H9 (cell line): ENCODE measurements around the gene MYL10. TPM values are rescaled to one million over a fixed set of nuclear protein-coding genes. Genes with fewer than 3 reads are reported as not detected.

ENCODE experiments used
- DNase-seq: peaks from one replicate; pipeline ENCODE4 v3.0.0-alpha.2; 2017
- H2AFZ ChIP-seq: one replicate; pipeline ENCODE4 v1.6.1; 2013; ENCODE audit warnings: mild to moderate bottlenecking, low read length, control low read depth, moderate library complexity
- H2AK5ac ChIP-seq: 2 replicates; pipeline ENCODE4 v1.6.1; 2013; ENCODE audit warnings: low read length, control low read depth, mixed read lengths; ENCODE audit not compliant: insufficient read length
- H2BK120ac ChIP-seq: one replicate; pipeline ENCODE4 v1.6.1; 2013; ENCODE audit warnings: low read depth, mild to moderate bottlenecking, low read length, control low read depth, inconsistent platforms; ENCODE audit not compliant: poor library complexity, severe bottlenecking
- H2BK12ac ChIP-seq: 2 replicates; pipeline ENCODE4 v1.6.1; 2013; ENCODE audit warnings: low read length, control low read depth, mixed read lengths, low read depth; ENCODE audit not compliant: insufficient read length
- H2BK15ac ChIP-seq: 2 replicates; pipeline ENCODE4 v1.6.1; 2013; ENCODE audit warnings: low read depth, low read length, control low read depth
- H2BK20ac ChIP-seq: one replicate; pipeline ENCODE4 v1.6.1; 2013; ENCODE audit warnings: low read depth, mild to moderate bottlenecking, low read length, control low read depth, inconsistent platforms; ENCODE audit not compliant: poor library complexity, severe bottlenecking
- H2BK5ac ChIP-seq: 2 replicates; pipeline ENCODE4 v1.6.1; 2013; ENCODE audit warnings: low read length, control low read depth, mixed read lengths; ENCODE audit not compliant: insufficient read length
- H3K14ac ChIP-seq: 2 replicates; pipeline ENCODE4 v1.6.1; 2013; ENCODE audit warnings: low read length, control low read depth; ENCODE audit not compliant: insufficient read depth
- H3K18ac ChIP-seq: 2 replicates; pipeline ENCODE4 v1.6.1; 2013; ENCODE audit warnings: low read depth, mild to moderate bottlenecking, mixed read lengths, low read length, control low read depth; ENCODE audit not compliant: insufficient read length
- H3K23ac ChIP-seq: 2 replicates; pipeline ENCODE4 v1.6.1; 2013; ENCODE audit warnings: low read length, control low read depth, mixed read lengths, low read depth; ENCODE audit not compliant: insufficient read length
- H3K23me2 ChIP-seq: 2 replicates; pipeline ENCODE4 v1.6.1; 2013; ENCODE audit warnings: low read depth, mild to moderate bottlenecking, mixed read lengths, low read length, control low read depth; ENCODE audit not compliant: insufficient read length, poor library complexity, severe bottlenecking
- H3K27ac ChIP-seq: 2 replicates; pipeline ENCODE4 v1.5.1; 2013; ENCODE audit warnings: low read length, control low read depth, mixed read lengths, low read depth; ENCODE audit not compliant: insufficient read length
- H3K27me3 ChIP-seq: 2 replicates; pipeline ENCODE4 v1.6.1; 2013; ENCODE audit warnings: low read length, control low read depth, inconsistent platforms; ENCODE audit not compliant: insufficient read depth
- H3K4ac ChIP-seq: 2 replicates; pipeline ENCODE4 v1.6.1; 2013; ENCODE audit warnings: low read depth, mild to moderate bottlenecking, control low read depth, inconsistent platforms, low read length, moderate library complexity
- H3K4me1 ChIP-seq: 2 replicates; pipeline ENCODE4 v1.6.1; 2013; ENCODE audit warnings: low read length, control low read depth, inconsistent platforms; ENCODE audit not compliant: insufficient read depth
- H3K4me2 ChIP-seq: 2 replicates; pipeline ENCODE4 v1.6.1; 2013; ENCODE audit warnings: low read length, control low read depth, mixed read lengths; ENCODE audit not compliant: insufficient read length, insufficient read depth
- H3K56ac ChIP-seq: 2 replicates; pipeline ENCODE4 v1.6.1; 2013; ENCODE audit warnings: low read depth, mild to moderate bottlenecking, mixed read lengths, low read length, control low read depth; ENCODE audit not compliant: insufficient read length
- H3K79me1 ChIP-seq: 2 replicates; pipeline ENCODE4 v1.6.1; 2013; ENCODE audit warnings: low read depth, mild to moderate bottlenecking, moderate library complexity, low read length, control low read depth, inconsistent platforms; ENCODE audit not compliant: insufficient read depth, poor library complexity, severe bottlenecking
- H3K79me2 ChIP-seq: 2 replicates; pipeline ENCODE4 v1.6.1; 2013; ENCODE audit warnings: low read length, control low read depth, inconsistent platforms; ENCODE audit not compliant: insufficient read depth
- H3K9ac ChIP-seq: 2 replicates; pipeline ENCODE4 v1.6.1; 2013; ENCODE audit warnings: low read length, control low read depth, mixed read lengths; ENCODE audit not compliant: insufficient read length; ENCODE audit errors: extremely low read depth
- H3K9me3 ChIP-seq: one replicate; pipeline ENCODE4 v1.6.1; 2013; ENCODE audit warnings: low read depth, low read length, inconsistent platforms; ENCODE audit not compliant: control insufficient read depth
- H3T11ph ChIP-seq: one replicate; pipeline ENCODE4 v1.6.1; 2013; ENCODE audit warnings: mild to moderate bottlenecking, low read length, control low read depth, inconsistent platforms
- H4K20me1 ChIP-seq: one replicate; pipeline ENCODE4 v1.6.1; 2013; ENCODE audit not compliant: control insufficient read depth, insufficient read length, insufficient read depth
- H4K5ac ChIP-seq: 2 replicates; pipeline ENCODE4 v1.6.1; 2013; ENCODE audit warnings: low read depth, mild to moderate bottlenecking, mixed read lengths, low read length, control low read depth; ENCODE audit not compliant: insufficient read length
- H4K8ac ChIP-seq: replicated peaks from 2 replicates; pipeline ENCODE4 v1.6.1; 2013; ENCODE audit warnings: low read length, control low read depth, mixed read lengths, low read depth; ENCODE audit not compliant: insufficient read length
- H4K91ac ChIP-seq: 2 replicates; pipeline ENCODE4 v1.6.1; 2013; ENCODE audit warnings: low read depth, mild to moderate bottlenecking, moderate library complexity, mixed read lengths, low read length, control low read depth; ENCODE audit not compliant: insufficient read length
- H3K27ac Mint-ChIP-seq, 3 experiments: 2 replicates in 2 of 3; 3 replicates in 1 of 3; pipeline ENCODE4 v1.8.0; 2020 to 2021; ENCODE audit warnings: mixed read lengths in 3 of 3, mild to moderate bottlenecking in 1 of 3, moderate library complexity in 1 of 3
- H3K27me3 Mint-ChIP-seq: 2 replicates; pipeline ENCODE4 v1.8.0; 2021; ENCODE audit warnings: low read depth, mild to moderate bottlenecking, moderate library complexity, mixed read lengths
- H3K36me3 Mint-ChIP-seq, 3 experiments: 2 replicates in 2 of 3; 3 replicates in 1 of 3; pipeline ENCODE4 v1.8.0; 2020 to 2021; ENCODE audit warnings: low read depth in 3 of 3, mixed read lengths in 3 of 3; ENCODE audit not compliant: insufficient read depth in 1 of 3
- H3K4me1 Mint-ChIP-seq, 2 experiments: 2 replicates each; pipeline ENCODE4 v1.8.0; 2020; ENCODE audit warnings: mixed read lengths in 2 of 2
- H3K4me3 Mint-ChIP-seq, 2 experiments: 2 replicates in 1 of 2; 3 replicates in 1 of 2; pipeline ENCODE4 v1.8.0; 2020 to 2021; ENCODE audit warnings: mild to moderate bottlenecking in 2 of 2, mixed read lengths in 2 of 2, moderate library complexity in 1 of 2
- H3K9me3 Mint-ChIP-seq, 2 experiments: 2 replicates in 1 of 2; 3 replicates in 1 of 2; pipeline ENCODE4 v1.8.0; 2020; ENCODE audit warnings: mild to moderate bottlenecking in 2 of 2, mixed read lengths in 2 of 2, moderate library complexity in 1 of 2
- CTCF ChIP-seq: fragments of 200-600 bp; sonication (generic); conservative IDR thresholded peaks from 3 replicates; pipeline ENCODE4 v1.8.0; 2021; ENCODE audit warnings: antibody characterized with exemption, mild to moderate bottlenecking
- WGBS: extraction: QIAGEN DNeasy Blood & Tissue Kit; methylation state at CpG from one replicate; pipeline ENCODE4 v1.1.7; 2013; ENCODE audit warnings: missing lambda C conversion rate, low lambda C conversion rate, mixed read lengths; ENCODE audit not compliant: insufficient read length; ENCODE audit errors: extremely low coverage; 5-methylcytosine and 5-hydroxymethylcytosine counted together
- total RNA-seq: library from RNA; stranded (reverse); gene quantifications from 2 replicates; pipeline ENCODE4 v1.2.1, GENCODE V29; 2021

Gene MYL10
- total RNA-seq, 1 experiment from 2014 or later = 0.50 TPM

DNA sequence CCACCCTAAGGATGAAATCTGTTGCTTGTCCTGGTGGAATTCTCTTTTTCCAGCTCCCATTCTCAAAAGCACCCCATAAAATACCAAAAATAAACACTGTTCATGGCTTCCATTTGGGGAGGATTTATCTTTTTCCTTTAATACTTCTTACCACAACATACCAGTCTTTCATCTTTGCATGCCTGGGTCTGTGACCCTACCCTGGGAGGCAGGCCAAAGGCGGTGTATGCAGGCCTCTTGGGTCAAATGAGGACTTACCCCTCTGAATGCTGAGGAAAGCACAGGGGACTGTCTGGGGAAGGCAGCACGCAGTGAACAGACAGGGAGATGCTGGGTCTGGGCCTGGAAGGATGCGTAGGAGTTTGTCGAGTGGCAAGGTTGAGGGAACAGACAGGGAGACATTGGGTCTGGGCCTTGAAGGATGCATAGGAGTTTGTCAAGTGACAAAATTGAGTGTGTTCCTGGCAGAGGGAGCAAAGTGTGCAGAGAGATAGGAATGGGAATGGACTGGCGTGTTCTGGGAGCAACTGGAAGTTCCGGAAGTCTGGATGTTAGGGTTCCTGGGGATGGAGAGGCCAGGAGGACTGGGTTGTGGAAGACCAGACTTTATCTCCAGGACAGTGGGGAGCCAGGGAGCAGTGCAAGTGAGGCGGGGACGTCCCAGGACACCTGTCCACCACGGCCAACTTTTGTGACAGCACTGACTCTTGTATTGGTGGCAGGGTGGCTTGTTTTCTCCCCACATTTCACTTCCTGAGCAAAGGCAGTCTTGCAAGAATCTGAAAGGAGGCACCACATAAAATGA lies 40.8 kb downstream of the MYL10 start:
- Histone ChIP-seq H3K9ac (no peak overlapping the region), H2BK20ac (no peak overlapping the region), H3K23me2 (no peaks in the 10 kb centered on the region), H2BK12ac (no peak overlapping the region), H3K27me3 (no peaks in the 10 kb centered on the region), H3K4ac (no peak overlapping the region), H4K20me1 (no peaks in the 10 kb centered on the region), H4K91ac (no peak overlapping the region), H3K79me2 (no peaks in the 10 kb centered on the region), H3K56ac (no peak overlapping the region), H2AFZ (no peak overlapping the region), H4K8ac (no peak overlapping the region), H3K23ac (no peak overlapping the region), H3K79me1 (no peaks in the 10 kb centered on the region), H3K4me2 (no peak overlapping the region), H3K9me3 (peaks cover 3% of the 10 kb centered on the region), H3K18ac (no peak overlapping the region), H3K27ac (no peak overlapping the region), H2AK5ac (no peak overlapping the region), H2BK120ac (no peak overlapping the region), H3K14ac (no peak overlapping the region), H2BK5ac (no peak overlapping the region), H3K4me1 (no peaks in the 10 kb centered on the region), H2BK15ac (no peak overlapping the region), H4K5ac (no peak overlapping the region), H3T11ph (no peak overlapping the region)
- peaks cover 0 to 7% of the 10 kb centered on the region in 2 experiments; a peak in 1 of 4 replicates for H3K4me1 Mint-ChIP-seq
- no peak for DNase-seq
- WGBS = no CpG with 5 or more reads among the region's 9 CpGs
- H3K4me3 Mint-ChIP-seq = no peak overlapping the region
- H3K9me3 Mint-ChIP-seq = peaks cover 0 to 5% of the 10 kb centered on the region in 2 experiments; a peak in 2 of 5 replicates
- H3K27ac Mint-ChIP-seq = no peak overlapping the region; a peak in 1 of 7 replicates
- peaks cover 25% of the 10 kb centered on the region for H3K27me3 Mint-ChIP-seq
- no peak for TF ChIP-seq CTCF
- no peaks in the 10 kb centered on the region; a peak in 1 of 7 replicates for H3K36me3 Mint-ChIP-seq
